AG09309 (cell line): ENCODE results near the gene RFX4.

Experiments
- DNase-seq: peaks from one replicate; pipeline ENCODE4 v3.0.0-alpha.2; 2010; ENCODE audit warnings: low read depth
- H3K4me3 ChIP-seq: 2 replicates; pipeline ENCODE4 v1.5.1; 2011; ENCODE audit warnings: mild to moderate bottlenecking, low read depth, low read length, moderate library complexity; ENCODE audit not compliant: control insufficient read depth
- CTCF ChIP-seq: IDR thresholded peaks from 2 replicates; pipeline ENCODE4 v1.5.1; 2011; ENCODE audit warnings: mild to moderate bottlenecking, low read depth, low read length, inconsistent platforms; ENCODE audit not compliant: insufficient read depth, control insufficient read depth; ENCODE audit errors: missing control alignments

RFX4 gene

GRCh38 chr12:106760184-106760531 lies 177.4 kb downstream of the RFX4 start:
- no peak for DNase-seq
- no peak overlapping the region for H3K4me3 ChIP-seq
- no peak for TF ChIP-seq CTCF

GRCh38 chr12:106764220-106764619 lies 181.4 kb downstream of the RFX4 start:
- TF ChIP-seq CTCF = no peak
- no peak overlapping the region for H3K4me3 ChIP-seq
- no peak for DNase-seq

GRCh38 chr12:106764738-106765137 lies 181.9 kb downstream of the RFX4 start:
- no peak for DNase-seq
- no peak for TF ChIP-seq CTCF
- no peak overlapping the region for H3K4me3 ChIP-seq

GRCh38 chr12:106766393-106766826 lies 183.6 kb downstream of the RFX4 start:
- H3K4me3 ChIP-seq = no peak overlapping the region
- TF ChIP-seq CTCF = no peak
- DNase-seq = no peak

GRCh38 chr12:106767206-106767605 lies 184.4 kb downstream of the RFX4 start:
- no peak for DNase-seq
- TF ChIP-seq CTCF = no peak
- H3K4me3 ChIP-seq = no peak overlapping the region

GRCh38 chr12:106767954-106768822 lies 185.4 kb downstream of the RFX4 start:
- no peak for DNase-seq
- H3K4me3 ChIP-seq = no peak overlapping the region
- no peak for TF ChIP-seq CTCF
